Femur (tissue), 1 donor: ENCODE results near the gene ALG14.
"Not testable (repeated sequence)": the region's sequence is repeated elsewhere in the genome, so short reads cannot be mapped to it uniquely, and the experiment has no call there.

Source experiments
- DNase-seq: peaks from one replicate; pipeline ENCODE4 v3.0.0-alpha.2; 2017

Gene ALG14

DNA sequence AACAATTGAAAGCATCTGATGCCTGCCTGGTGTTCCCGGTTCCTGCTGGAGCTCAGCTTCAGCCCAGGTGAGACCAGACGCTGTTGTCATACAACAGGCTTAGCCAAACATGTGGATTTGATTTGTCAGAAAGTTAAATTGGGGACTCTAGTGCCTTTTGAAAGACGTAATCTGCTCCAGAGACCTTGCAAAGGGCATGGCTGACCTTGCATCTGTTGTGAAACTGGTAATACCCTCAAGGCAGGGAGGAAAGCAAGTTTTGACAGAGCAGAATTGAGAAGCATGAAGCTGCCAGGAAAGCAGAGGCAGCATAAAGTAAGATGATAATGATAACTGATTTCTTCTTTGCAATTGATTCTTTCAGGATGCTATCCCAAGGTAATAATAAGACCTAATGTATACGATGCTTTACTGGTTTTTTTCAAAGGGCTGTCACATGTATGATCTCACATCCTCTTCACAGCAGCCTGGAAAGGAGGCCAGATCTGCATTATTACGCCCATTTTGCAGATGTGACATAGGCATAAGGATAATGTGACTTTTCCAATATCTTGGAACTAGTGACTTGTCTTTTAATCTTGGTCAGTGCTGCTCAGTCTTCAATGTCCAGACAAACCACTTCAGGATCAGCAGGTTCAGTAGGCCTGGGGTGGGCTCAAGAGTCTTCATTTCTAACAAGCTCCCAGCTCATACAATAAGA, 121.1 kb downstream of the ALG14 start:
- no peak for DNase-seq

DNA sequence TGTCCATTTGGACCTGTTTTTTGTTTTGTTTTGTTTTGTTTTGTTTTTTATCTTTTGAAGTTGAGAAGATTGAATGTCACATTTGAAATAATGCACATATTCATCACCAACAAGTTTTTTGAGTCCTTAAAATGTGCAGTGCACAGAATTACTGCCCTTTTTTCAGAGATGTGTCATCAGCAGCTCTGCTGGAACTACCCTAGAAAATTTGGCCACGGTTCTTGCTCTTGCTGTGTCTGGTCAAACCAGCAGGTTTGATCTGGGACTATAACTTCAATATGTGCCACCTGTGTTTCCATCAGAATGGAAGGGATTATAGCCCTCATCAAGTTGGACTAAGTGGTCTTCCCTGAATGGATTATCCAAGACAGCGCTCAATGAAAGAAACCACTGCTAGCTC, 121.7 kb downstream of the ALG14 start:
- DNase-seq: no peak

DNA sequence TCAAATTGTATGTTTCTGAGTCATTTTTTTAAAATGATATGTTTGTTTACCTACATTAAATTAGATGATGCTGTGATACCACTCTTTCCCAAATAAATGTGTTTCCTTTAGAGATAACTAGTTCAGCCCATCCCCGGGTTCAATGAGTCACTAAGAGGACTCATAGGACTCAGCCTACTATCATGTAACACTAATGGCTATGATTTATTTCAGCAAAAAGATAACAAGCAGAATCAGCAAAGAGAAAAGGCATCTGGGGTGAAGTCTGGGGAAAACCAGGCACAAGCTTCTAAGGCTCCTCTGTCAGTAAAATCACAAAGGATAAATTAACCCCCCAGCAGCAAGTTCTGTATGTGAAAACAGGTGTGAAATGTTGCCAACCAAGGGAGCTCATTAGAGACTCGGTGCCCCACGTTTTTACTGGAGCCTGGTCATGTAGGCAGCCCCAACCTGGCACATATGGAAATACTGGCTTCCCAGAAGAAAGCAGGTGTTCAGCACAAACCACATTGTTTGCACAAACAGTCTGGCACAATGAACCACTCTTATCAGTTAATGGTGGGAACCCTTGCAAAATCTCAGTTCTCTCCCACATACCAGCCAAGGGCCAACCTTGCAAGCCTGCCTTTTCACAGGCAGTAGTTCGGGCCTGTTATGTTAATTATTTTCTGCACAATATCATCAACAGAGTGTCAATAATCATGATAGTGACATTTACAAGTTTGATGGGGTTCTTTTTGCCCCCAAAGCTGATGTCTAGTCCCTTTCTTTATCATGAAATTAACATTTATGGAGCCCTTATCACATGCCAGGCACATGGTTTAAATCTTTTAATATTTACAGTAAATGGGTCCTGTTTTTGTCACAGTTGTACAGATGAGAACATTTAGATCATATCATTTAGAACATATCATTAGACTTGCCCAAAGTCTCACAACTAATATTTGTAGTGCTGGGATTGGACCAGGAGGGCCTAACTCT, 122.8 kb downstream of the ALG14 start:
- DNase-seq: no peak

DNA sequence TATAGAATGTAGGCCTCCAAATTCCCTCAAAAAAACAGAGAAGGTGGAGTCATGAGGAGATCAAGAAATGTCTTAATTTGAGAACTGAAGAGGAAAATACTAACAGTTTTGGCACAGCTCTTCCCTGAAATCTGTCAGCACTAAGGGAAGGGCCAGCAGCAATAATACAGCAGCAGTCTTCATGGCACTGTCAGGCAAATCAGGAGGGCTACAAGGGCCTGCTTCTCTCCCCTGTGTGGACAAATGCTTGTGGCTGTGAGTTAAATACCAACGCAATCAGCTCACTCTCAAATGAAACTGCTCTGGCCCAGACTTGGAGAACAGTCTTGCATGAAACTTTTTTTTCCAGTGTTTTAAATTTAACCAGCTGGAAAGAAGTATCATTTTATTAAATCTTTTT, 125.3 kb downstream of the ALG14 start:
- DNase-seq: peak; percentile 55

DNA sequence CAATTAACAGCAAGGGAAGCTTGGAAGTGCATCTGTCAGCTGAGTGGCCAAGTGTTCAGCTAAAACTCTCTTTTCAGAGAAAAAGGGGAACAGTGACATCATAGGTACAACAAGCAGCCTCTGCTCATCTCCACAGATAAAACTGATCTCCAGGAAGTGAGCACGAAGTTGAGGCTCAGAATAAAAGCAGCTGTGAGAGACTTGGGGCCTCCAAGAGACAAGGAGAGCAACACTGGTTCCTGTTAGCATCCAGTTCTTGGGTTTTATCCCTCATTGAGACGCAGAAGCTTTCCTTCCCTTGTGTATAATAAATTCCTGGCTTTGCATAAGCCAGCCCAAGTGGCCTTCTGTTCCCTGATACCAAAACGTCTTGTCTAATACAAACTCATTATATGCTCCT, 125.9 kb downstream of the ALG14 start:
- DNase-seq: no peak

DNA sequence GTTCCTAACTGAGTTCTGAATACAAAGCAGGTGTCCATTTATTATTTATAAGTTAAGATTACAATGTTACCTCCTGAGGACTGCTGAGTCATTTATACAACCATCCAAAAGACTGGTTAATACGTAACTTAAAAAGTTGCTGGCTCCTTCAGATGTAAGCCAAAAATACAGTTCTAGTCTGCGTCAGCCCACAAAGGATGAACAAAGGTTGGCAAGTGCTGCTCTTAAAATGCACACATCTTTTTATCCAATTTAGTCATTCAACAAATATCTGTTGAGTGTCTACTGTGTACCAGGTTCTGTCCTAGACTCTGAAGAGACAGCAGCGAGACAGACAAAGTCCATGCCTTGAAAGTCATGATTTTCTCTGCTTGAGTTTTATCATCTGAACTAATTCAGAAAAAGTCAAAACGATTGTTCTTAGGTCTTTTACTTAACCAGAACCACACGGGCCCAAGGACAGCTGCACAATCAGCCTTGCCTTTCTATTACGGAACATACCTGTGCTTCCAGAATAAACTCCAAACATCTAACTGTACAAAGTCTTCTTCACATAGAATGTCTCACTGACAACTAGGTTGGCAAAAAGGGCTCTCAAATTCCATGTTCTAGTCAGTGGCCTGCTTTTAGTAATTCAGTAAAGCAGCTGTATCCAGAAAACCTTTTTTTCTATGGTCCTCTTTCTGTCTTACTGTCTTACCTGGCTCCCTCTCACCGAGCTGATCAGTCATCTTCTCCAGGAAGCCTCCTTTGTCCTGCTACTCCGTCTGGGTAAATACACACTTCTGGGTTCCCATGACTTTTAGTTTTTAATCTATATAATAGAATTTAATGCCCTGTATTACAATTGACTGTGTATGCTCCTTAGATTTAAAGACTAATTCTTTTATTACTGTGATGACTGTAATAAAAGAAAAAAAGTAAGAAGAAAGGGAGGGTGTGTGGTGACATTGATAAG, 130.3 kb downstream of the ALG14 start:
- no peak for DNase-seq

DNA sequence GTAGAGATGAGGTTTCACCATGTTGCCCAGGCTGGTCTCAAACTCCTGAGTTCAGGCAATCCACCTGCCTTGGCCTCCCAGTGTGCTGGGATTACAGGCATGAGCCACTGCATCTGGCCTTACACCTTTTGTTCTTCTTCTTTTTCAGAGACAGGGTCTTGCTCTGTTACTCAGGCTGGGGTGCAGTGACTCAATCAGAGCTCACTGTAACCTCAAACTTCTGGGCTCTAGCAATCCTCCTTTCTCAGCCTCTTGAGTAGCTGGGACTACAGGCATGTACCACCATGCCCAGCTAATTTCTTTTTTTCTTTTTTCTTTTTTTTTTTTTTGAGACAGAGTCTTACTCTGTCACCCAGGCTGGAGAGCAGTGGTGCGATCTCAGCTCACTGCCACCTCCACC, 131.3 kb downstream of the ALG14 start:
- not testable (repeated sequence) for DNase-seq

DNA sequence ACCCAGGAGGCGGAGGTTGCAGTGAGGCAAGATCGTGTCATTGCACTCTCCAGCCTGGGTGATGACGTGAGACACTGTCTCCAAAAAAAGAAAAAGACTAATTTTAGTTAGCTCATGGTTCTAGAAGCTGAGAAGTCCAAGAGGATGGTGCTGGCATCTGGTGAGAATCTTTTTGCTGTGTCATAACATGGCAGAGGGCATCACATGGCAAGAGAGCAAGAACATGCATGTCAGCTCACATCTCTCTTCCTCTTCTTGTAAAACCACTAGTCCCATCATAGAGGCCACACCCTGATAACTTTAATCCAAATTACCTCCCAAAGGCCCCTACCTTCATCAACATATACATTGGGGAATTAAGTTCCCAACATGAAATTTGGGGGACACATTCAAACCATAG, 132.0 kb downstream of the ALG14 start:
- DNase-seq: no peak

DNA sequence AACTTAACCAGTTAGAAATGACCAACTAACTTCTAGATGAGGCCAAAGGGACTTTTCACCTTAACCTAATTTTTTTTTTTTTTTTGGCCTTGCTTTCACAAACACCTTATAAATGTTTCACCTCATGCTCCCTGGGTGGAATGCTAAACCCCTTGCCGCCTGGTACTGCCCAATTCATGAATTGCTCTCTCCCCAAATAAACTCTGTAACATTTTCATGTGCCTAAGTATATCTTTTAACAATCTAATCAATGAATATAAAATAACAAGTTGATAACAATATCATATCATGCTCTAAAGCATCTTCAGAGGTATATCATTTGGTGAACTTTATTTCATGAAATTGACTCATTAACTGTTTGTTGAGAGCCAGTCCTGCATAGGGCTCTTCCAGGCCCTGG, 134.9 kb downstream of the ALG14 start:
- DNase-seq: no peak

DNA sequence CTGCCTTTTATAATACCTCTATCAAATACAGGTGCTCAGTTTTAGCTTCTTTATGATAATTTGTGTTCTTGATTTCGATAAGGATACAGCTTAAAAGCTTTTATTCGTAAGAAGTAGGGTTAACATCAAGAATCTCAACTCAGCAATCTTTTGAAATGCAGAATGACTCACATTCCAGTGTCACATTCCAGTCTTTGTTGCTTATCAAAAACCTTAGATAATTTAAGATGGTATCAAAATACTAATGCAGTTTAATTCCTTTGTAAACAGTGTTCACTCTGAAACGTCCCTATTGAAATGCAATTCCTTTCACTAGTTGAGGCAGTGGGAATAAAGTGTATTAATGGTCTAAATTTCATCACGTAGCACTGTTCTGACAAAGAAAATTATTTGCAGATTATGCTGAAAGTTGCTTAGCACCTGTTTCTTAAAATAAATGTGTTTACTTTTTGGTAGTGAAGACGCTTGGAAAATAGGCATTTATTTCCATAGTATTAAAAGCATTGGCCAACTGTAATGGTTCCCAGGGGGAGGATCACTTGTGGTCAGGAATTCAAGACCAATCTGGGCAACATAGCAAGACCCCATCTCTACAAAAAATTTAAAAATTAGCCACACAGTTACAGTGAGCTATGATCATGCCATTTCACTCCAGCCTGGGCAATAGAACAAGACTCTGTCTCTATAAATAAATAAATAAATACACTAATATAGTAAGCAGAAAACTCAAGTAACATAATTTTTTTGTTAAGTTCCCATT, 135.7 kb downstream of the ALG14 start:
- DNase-seq: no peak

DNA sequence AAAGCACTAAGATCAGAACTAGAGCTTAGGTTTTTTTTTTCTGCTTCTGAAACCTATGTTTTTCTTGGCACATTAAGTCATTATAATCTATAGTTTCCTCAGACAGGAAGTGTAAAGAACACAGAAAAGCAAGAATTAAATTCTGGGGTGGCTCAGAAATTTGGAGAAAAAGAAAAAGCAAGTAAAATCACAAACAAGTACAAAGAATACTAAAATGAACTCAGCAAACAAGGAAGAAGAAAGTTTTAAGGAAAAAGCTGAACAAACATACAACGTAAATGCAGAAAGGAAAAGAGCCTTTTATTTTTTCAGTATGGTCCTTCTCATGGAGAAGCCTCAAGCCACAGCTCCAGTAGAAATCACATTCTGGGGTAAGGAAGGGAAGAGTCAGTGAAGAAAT, 137.3 kb downstream of the ALG14 start:
- no peak for DNase-seq

DNA sequence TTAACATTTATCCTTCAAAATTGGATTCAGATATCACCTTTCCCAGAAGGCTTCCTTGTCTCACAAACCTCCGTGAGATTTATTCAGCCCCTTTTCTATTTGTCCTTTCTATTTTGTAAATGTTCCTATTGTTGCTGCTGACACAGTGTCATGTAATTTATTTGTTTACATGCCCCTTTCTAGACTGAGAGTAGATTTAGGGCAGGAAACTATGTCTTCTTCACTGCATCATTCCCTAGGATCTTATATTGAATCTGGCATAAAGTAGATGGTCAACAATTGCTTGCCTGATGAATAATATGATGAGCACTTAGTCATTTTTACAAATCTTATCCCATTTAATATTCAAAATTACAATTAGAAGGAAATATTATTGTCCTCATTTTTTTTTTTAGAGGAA, 137.7 kb downstream of the ALG14 start:
- DNase-seq: no peak

DNA sequence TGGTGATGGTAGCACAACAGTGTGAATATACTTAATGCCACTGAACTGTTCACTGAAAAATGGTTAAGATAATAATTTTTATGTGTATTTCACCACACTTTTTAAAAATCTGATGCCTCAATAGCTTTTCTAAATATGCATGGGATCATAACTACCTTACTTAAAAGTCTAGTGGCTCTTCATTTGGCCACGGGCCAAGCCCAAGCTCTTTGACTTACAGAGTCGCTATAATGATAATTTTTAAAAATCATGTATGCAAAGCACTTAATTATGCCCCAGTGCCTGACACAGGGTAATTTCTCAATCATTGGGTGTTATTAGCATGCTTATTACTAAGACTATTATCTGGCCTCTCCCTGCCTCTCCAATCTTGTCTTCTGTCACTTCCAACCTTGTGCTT, 138.2 kb downstream of the ALG14 start:
- no peak for DNase-seq

DNA sequence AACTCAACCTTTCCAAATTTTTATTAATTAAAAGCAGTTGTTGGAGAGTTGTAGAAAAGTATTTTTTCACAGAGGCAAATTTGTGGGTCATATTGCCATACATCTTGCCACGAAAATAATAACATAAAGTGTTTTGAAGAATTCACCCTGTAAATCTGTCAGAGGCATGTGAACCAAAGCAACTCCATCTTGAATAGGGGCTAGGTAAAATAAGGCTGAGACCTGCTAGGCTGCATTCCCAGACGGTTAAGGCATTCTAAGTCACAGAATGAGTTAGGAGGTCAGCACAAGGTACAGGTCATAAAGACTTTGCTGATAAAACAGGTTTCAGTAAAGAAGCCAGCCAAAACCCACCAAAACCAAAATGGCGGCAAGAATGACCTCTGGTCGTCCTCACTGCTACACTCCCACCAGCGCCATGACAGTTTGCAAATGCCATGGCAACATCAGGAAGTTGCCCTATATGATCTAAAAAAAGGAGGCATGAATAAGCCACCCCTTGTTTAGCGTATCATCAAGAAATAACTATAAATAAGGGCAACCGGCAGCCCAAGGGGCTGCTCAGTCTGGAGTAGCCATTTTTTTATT, 141.4 kb downstream of the ALG14 start:
- DNase-seq: no peak

DNA sequence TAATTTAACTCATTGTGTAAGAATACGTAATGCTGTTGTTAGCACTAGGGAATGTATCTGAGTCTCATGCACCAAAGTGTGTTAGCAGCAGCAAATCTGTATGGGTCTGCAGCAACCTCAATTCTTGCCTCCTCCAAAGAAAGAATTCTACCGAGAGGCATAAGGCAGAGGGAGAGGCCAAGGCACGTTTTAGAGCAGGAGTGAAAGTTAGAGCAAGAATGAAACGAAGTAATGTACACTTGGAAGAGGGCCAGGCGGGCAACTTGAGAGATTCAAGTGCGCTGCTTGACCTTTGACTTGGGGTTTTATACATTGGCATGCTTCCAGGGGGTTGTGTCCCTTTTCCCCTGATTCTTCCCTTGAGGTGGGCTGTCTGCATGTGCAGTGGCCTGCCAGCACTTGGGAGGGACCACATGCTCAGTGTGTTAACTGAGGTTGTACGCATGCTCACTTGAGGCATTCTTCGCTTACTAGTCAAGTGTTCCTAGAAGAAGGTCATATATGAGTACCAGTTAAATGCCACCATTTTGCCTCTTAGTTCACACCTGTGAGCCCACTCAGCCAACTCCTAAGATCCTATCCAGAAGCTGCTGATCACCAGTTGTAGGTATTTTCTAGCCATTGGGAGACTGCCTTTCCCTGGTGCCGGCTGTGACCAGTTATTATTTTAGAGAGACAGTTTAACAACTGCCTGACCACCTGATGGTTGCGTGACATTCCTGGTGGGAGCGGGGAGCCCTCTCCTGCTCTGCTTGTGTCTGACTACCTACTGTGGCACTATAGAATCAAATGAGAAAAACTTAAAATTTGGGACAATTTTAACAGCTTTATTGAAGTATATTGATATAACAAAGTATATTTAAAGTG, 143.2 kb downstream of the ALG14 start:
- no peak for DNase-seq

DNA sequence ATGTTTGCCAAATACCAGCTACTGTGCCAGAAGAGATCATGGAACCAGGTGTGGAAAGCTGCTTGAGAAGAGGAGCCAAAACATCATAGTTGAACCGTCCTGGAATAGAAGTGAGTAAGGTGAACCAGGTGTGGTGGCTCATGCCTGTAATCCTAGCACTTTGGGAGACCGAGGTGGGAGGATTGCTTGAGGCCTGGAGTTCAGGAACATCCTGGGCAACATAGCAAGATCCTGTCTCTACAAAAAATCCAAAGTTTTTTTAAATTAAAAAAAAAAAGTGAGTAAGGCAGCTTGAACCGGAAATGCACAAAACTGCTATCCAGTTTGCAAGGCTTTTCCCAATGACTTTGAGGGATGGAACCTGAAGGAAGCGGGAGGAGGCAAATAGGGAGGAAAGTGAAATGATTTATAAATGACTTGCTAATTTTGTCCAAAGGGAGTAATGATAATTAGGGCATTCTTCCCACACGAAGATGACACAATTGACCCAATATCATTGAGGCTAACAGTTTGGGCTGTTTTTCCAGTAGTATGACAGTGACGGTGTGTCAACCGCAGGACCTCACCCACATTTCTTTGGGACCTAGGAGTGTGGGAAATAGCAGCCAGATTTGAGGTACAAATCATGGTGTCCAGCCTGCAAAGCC, 144.3 kb downstream of the ALG14 start:
- DNase-seq: no peak

DNA sequence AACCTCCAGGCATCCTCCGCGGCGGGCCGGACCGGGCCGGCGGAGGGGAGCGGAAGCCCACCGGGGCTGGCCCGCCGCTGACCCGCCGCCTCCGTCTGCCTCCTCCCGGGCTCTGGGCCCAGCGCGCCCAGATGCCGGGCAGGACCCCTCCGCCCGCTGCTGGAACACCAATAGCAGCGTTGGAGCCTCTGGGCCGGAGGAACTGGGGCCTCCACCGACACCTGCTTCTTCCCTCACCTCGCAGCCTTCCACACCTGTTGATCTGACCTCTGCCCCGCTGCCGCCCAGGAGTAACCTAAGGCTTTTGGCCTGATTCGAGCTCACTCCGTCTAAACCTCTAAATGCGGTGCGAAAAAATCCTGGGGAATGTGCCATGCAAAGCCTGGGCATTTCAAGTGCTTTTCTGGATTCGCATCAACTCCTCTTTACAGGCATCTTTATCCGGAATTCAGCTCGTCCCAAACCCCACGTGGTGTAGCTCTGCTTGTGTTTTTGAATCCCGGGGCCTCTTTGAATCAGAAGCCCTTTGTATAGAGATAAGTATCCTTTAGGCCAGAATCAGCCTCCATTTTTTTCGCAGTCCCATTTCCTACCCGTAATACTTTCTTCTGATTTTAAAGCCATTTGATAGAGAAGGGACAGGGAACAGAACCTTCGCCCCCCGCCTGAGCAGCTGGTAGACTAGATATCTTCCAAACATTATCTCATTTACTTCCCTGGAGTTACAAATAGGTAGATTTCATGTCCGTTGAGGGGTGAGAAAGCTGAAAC, 145.2 kb downstream of the ALG14 start:
- no peak for DNase-seq

DNA sequence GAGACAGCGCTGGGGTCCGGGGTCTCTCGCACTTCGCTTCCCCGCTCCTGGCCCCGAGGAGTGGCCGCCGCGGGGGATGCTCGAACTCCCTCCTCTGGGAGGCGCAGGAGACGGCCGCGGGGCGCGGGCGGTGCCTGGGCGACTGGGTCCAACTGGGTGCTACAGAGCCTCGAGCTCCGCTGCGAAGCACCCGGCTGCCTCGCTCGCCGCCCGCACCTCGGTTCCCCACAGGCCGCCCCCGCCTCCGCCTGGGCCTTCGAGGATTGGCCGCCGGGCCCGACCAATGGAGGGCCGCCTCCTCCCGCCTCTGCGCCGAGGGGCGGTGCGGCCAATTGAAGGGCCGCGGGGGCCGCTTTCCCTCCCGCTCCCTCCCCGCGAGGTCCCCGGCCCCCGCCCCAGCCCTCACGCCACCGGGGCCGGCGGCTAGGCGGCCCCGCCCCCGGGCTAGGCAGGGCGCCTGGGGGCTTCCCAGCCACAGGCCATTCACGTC, 145.8 kb downstream of the ALG14 start, which contains the start of gene CNN3:
CNN3 (minus strand) TSS at position 196 of the 490 bp plus-strand sequence. CDS start 216 bp downstream, outside the sequence.
- peak; percentile 96 for DNase-seq
